H1 (cell line): Measurements from ENCODE around the gene CHRNA9. TPM values are rescaled to one million over a fixed set of nuclear protein-coding genes. Genes with fewer than 3 reads are reported as not detected.

ENCODE experiments used
- GABPA ChIP-seq: IDR thresholded peaks from 2 replicates; pipeline ENCODE4 v1.6.1; 2011; ENCODE audit warnings: mild to moderate bottlenecking, low read length, moderate library complexity, borderline replicate concordance; ENCODE audit not compliant: insufficient read depth
- JUND ChIP-seq: IDR thresholded peaks from 2 replicates; pipeline ENCODE4 v1.6.1; 2011; ENCODE audit warnings: mild to moderate bottlenecking, improper control_type of control experiment, low read length
- NANOG ChIP-seq: IDR thresholded peaks from 2 replicates; pipeline ENCODE4 v1.6.1; 2011; ENCODE audit warnings: low read length, low read depth, mild to moderate bottlenecking, inconsistent platforms; ENCODE audit not compliant: insufficient read depth, poor library complexity, severe bottlenecking
- RBBP5 ChIP-seq: IDR thresholded peaks from 2 replicates; pipeline ENCODE4 v1.7.1; 2012; ENCODE audit warnings: low read depth, mild to moderate bottlenecking, inconsistent platforms, low read length, moderate library complexity, borderline replicate concordance
- SAP30 ChIP-seq: fragments of 300-600 bp; sonication (generic); IDR thresholded peaks from 2 replicates; pipeline ENCODE4 v1.7.1; 2012; ENCODE audit warnings: low read length, moderate library complexity, mild to moderate bottlenecking, inconsistent platforms; ENCODE audit not compliant: insufficient read depth, insufficient replicate concordance
- polyA plus RNA-seq, 7 experiments: library from polyadenylated mRNA; depleted of rRNA in 3 of 7; stranded (reverse) in 5 of 7; unstranded in 2 of 7; fragments of >200 nt in 5 of 7; fragments of 200-250 nt in 2 of 7; gene quantifications; 1 replicate in 5 of 7; 2 replicates in 1 of 7; 4 replicates in 1 of 7; pipeline versions ENCODE4 v1.2.1 to v1.2.3, GENCODE V29; 2011 to 2013; ENCODE audit warnings: missing spikeins in 2 of 7, mixed read lengths in 2 of 7
- total RNA-seq: library from RNA; stranded (reverse); fragmentation: NEBNext Ultra II Directional; extraction: Animal tissue kit (Norgen Biotek cat#: 25700); gene quantifications from 2 replicates; pipeline ENCODE4 v1.2.1, GENCODE V29; 2021
- TF ChIP-seq, protein P1 (sequence below): IDR thresholded peaks from 2 replicates; pipeline ENCODE4 v1.6.1; 2012; ENCODE audit warnings: low read length, inconsistent platforms

Gene CHRNA9
- total and polyA plus RNA-seq, 2 of the 8 experiments (the other 6 are each of a cell fraction or from before 2014, with no cell fraction given) = 1.4 to 3.3 TPM

DNA sequence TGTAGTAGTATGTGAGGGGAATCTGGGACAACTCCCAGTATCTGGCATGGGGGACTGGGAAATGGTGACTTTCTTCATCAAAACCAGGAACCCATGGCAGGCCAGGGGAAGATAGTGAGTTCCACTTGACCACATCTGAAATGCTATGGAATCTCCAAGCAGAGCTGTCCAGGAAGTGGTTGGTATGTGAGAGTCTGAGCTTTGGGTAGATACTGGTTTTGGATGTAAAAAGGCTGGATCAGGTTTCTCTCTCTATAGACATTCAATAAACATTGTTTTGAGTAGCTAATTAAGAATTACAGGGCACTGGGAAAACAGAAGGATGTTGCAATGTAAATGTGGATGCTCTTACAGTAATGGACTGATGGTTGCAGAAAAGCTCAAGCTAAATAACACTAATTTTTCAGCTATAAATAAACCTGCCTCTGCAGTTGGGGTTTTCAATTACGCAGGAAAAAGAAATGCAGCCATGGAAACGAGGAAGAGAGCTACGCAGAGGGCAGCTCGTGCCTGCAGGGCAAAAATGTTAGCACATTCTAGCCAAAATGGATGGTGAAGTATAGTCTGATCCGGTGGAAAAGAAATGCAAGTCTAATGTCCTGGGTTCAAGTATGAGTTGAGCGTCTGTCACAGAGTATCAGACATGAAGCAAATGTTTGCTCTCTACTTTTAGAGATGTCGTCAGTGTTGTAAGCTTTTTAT lies 13.4 kb upstream of the CHRNA9 start (continued):
- TF ChIP-seq NANOG (no peak), GABPA (no peak), SAP30 (no peak), RBBP5 (no peak), JUND (no peak)
- TF ChIP-seq, protein P1, sequence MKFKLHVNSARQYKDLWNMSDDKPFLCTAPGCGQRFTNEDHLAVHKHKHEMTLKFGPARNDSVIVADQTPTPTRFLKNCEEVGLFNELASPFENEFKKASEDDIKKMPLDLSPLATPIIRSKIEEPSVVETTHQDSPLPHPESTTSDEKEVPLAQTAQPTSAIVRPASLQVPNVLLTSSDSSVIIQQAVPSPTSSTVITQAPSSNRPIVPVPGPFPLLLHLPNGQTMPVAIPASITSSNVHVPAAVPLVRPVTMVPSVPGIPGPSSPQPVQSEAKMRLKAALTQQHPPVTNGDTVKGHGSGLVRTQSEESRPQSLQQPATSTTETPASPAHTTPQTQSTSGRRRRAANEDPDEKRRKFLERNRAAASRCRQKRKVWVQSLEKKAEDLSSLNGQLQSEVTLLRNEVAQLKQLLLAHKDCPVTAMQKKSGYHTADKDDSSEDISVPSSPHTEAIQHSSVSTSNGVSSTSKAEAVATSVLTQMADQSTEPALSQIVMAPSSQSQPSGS = no peak
